ENCODE data around the gene BTN2A1. TPM values are rescaled to one million over a fixed set of nuclear protein-coding genes. Genes with fewer than 3 reads are reported as not detected.

Gene BTN2A1
- polyA plus RNA-seq, 1 of the 3 experiments (the other 2 are of a cell fraction): 21.2 TPM

DNA sequence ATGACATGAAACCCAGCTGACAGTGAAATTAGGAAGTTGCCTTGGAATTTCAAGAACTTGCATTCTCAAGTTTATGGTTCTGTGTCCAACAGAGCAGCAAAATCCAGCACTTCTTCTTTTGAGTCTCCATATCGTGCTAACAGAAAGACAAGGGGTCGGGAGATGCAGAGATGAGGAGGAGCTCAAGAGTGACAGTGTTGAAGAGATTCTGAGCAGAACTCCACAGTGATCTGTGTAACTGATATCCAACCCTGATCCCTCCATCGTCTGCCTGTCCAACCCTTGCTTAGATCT, 21.2 kb downstream of the BTN2A1 start (continued):
- TF ChIP-seq YY1 (IDR thresholded peaks at IDR 0.05; ENCODE audit: low read depth) (no peak), ZBTB33 (IDR thresholded peaks at IDR 0.05; ENCODE audit: borderline replicate concordance, low read depth) (no peak), RCOR1 (IDR thresholded peaks at IDR 0.05; ENCODE audit: low read length) (no peak)
- TF ChIP-seq, protein P1, sequence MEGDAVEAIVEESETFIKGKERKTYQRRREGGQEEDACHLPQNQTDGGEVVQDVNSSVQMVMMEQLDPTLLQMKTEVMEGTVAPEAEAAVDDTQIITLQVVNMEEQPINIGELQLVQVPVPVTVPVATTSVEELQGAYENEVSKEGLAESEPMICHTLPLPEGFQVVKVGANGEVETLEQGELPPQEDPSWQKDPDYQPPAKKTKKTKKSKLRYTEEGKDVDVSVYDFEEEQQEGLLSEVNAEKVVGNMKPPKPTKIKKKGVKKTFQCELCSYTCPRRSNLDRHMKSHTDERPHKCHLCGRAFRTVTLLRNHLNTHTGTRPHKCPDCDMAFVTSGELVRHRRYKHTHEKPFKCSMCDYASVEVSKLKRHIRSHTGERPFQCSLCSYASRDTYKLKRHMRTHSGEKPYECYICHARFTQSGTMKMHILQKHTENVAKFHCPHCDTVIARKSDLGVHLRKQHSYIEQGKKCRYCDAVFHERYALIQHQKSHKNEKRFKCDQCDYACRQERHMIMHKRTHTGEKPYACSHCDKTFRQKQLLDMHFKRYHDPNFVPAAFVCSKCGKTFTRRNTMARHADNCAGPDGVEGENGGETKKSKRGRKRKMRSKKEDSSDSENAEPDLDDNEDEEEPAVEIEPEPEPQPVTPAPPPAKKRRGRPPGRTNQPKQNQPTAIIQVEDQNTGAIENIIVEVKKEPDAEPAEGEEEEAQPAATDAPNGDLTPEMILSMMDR (IDR thresholded peaks at IDR 0.05): no peak
- TF ChIP-seq, protein P2, sequence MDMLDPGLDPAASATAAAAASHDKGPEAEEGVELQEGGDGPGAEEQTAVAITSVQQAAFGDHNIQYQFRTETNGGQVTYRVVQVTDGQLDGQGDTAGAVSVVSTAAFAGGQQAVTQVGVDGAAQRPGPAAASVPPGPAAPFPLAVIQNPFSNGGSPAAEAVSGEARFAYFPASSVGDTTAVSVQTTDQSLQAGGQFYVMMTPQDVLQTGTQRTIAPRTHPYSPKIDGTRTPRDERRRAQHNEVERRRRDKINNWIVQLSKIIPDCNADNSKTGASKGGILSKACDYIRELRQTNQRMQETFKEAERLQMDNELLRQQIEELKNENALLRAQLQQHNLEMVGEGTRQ (IDR thresholded peaks at IDR 0.05; ENCODE audit: borderline replicate concordance, low read depth, low read length): no peak

GRCh38 chr6:26482338-26482737, 24.6 kb downstream of the BTN2A1 start:
- no peak overlapping the region for H3K4me2 ChIP-seq
- H3K79me2 ChIP-seq (ENCODE audit: insufficient read depth): no peaks in the 10 kb centered on the region
- ChIA-PET CTCF (no interaction called here), POLR2A (interaction anchor here (0.6 kb wide), 1 partner anchor 276 kb away, joined by 3 read pairs; no protein-coding TSS in a partner anchor)
- no peak overlapping the region for H3K4me3 ChIP-seq (ENCODE audit: low read depth in 2 of 2, low read length in 1 of 2)
- no peak overlapping the region for H2AFZ ChIP-seq (ENCODE audit: low read depth)
- no peaks in the 10 kb centered on the region for H4K20me1 ChIP-seq (ENCODE audit: insufficient read depth)
- no peak for DNase-seq
- 77% methylated on average over 4 of the region's 4 CpGs for WGBS (ENCODE audit: low lambda C conversion rate)
- no peaks in the 10 kb centered on the region for H3K9me3 ChIP-seq
- no peak overlapping the region for H3K27ac ChIP-seq (ENCODE audit: low read depth in 2 of 2, low read length in 1 of 2)
- H3K4me1 ChIP-seq (ENCODE audit: control insufficient read depth in 1 of 2, insufficient read depth in 2 of 2, low read depth in 1 of 2, low read length in 1 of 2): peaks cover 0 to 5% of the 10 kb centered on the region in 2 experiments; a peak in 1 of 4 replicates
- no peaks in the 10 kb centered on the region for H3K27me3 ChIP-seq (ENCODE audit: insufficient read depth)
- H3K36me3 ChIP-seq (replicated peaks in 1 of 2; ENCODE audit: control insufficient read depth in 1 of 2, insufficient read depth in 2 of 2, low read length in 1 of 2): no peaks in the 10 kb centered on the region
- H3K9me2 ChIP-seq: no peaks in the 10 kb centered on the region
- H3F3A ChIP-seq (replicated peaks; ENCODE audit: insufficient read depth): no peaks in the 10 kb centered on the region
- no peak overlapping the region for H3K9ac ChIP-seq
- TF ChIP-seq FOXM1 (IDR thresholded peaks at IDR 0.05; ENCODE audit: low read depth) (no peak), CHD2 (IDR thresholded peaks at IDR 0.05; ENCODE audit: low read length, partially characterized antibody) (no peak), ELF1 (IDR thresholded peaks at IDR 0.05) (no peak), TAF1 (IDR thresholded peaks at IDR 0.05; ENCODE audit: borderline replicate concordance, low read depth, low read length) (no peak), GATA2 (CRISPR knock-in tag; IDR thresholded peaks at IDR 0.05) (no peak), EZH2phosphoT487 (IDR thresholded peaks at IDR 0.05; ENCODE audit: borderline replicate concordance, low read depth) (no peak), FOSL2 (IDR thresholded peaks at IDR 0.05; ENCODE audit: borderline replicate concordance, low read depth) (no peak), YY1 (IDR thresholded peaks at IDR 0.05; ENCODE audit: low read depth) (no peak), TCF12 (IDR thresholded peaks at IDR 0.05) (no peak), SMC3 (IDR thresholded peaks at IDR 0.05; ENCODE audit: low read depth, low read length) (no peak), SIN3A (IDR thresholded peaks at IDR 0.05; ENCODE audit: borderline replicate concordance, low read depth, low read length) (no peak), MEF2A (IDR thresholded peaks at IDR 0.05; ENCODE audit: borderline replicate concordance, low read depth) (no peak), PBX3 (IDR thresholded peaks at IDR 0.05) (no peak), NRF1 (IDR thresholded peaks at IDR 0.05; ENCODE audit: low read depth, low read length) (no peak)
- TF ChIP-seq, protein P1 (IDR thresholded peaks at IDR 0.05): no peak
- TF ChIP-seq, protein P3, sequence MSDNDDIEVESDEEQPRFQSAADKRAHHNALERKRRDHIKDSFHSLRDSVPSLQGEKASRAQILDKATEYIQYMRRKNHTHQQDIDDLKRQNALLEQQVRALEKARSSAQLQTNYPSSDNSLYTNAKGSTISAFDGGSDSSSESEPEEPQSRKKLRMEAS (IDR thresholded peaks at IDR 0.05; ENCODE audit: low read depth): no peak
- TF ChIP-seq, protein P4, sequence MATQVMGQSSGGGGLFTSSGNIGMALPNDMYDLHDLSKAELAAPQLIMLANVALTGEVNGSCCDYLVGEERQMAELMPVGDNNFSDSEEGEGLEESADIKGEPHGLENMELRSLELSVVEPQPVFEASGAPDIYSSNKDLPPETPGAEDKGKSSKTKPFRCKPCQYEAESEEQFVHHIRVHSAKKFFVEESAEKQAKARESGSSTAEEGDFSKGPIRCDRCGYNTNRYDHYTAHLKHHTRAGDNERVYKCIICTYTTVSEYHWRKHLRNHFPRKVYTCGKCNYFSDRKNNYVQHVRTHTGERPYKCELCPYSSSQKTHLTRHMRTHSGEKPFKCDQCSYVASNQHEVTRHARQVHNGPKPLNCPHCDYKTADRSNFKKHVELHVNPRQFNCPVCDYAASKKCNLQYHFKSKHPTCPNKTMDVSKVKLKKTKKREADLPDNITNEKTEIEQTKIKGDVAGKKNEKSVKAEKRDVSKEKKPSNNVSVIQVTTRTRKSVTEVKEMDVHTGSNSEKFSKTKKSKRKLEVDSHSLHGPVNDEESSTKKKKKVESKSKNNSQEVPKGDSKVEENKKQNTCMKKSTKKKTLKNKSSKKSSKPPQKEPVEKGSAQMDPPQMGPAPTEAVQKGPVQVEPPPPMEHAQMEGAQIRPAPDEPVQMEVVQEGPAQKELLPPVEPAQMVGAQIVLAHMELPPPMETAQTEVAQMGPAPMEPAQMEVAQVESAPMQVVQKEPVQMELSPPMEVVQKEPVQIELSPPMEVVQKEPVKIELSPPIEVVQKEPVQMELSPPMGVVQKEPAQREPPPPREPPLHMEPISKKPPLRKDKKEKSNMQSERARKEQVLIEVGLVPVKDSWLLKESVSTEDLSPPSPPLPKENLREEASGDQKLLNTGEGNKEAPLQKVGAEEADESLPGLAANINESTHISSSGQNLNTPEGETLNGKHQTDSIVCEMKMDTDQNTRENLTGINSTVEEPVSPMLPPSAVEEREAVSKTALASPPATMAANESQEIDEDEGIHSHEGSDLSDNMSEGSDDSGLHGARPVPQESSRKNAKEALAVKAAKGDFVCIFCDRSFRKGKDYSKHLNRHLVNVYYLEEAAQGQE (IDR thresholded peaks at IDR 0.05; ENCODE audit: low read depth, low read length): no peak
